Keratinocyte (primary cell): ENCODE results near the gene TCF19. TPM values are rescaled to one million over a fixed set of nuclear protein-coding genes. Genes with fewer than 3 reads are reported as not detected.

Source experiments
- DNase-seq: peaks from one replicate; pipeline ENCODE4 v3.0.0-alpha.2; 2011; ENCODE audit warnings: low read depth, missing footprints, low spot score
- FAIRE-seq: peaks from 2 replicates; lab custom pipeline; 2011; peaks lifted over from hg19 to GRCh38; lab: Jason Lieb, UNC
- H2AFZ ChIP-seq: 2 replicates; pipeline ENCODE4 v1.6.0; 2012; ENCODE audit warnings: low read length, control low read depth, inconsistent platforms; ENCODE audit not compliant: control insufficient read depth
- H3K27ac ChIP-seq: 2 replicates; pipeline ENCODE4 v1.5.1; 2011; ENCODE audit warnings: low read length; ENCODE audit not compliant: control insufficient read depth, insufficient read depth
- H3K27me3 ChIP-seq: 3 replicates; pipeline ENCODE4 v1.6.0; 2011; ENCODE audit warnings: low read length; ENCODE audit not compliant: control insufficient read depth, insufficient read depth; ENCODE audit errors: extremely low read depth
- H3K36me3 ChIP-seq, 2 experiments: 2 replicates in 1 of 2; 3 replicates in 1 of 2; pipeline ENCODE4 v1.5.1; 2011; ENCODE audit warnings: low read length in 2 of 2, mild to moderate bottlenecking in 1 of 2; ENCODE audit not compliant: control insufficient read depth in 2 of 2, insufficient read depth in 2 of 2; ENCODE audit errors: extremely low read depth in 1 of 2
- H3K4me1 ChIP-seq: 3 replicates; pipeline ENCODE4 v1.5.1; 2011; ENCODE audit warnings: low read length; ENCODE audit not compliant: control insufficient read depth, insufficient read depth; ENCODE audit errors: extremely low read depth
- H3K4me2 ChIP-seq: 3 replicates; pipeline ENCODE4 v1.6.0; 2011; ENCODE audit warnings: low read depth, low read length; ENCODE audit not compliant: control insufficient read depth, insufficient read depth; ENCODE audit errors: extremely low read depth
- H3K4me3 ChIP-seq, 3 experiments: fragments of 200-600 bp in 1 of 3; sonication (generic) in 1 of 3; 2 replicates in 2 of 3; 3 replicates in 1 of 3; pipeline ENCODE4 v1.5.1; 2011 to 2016; ENCODE audit warnings: low read length in 3 of 3, mild to moderate bottlenecking in 3 of 3, control low read depth in 2 of 3, inconsistent platforms in 1 of 3, low read depth in 1 of 3, mixed read lengths in 1 of 3, mixed run types in 1 of 3, moderate library complexity in 1 of 3; ENCODE audit not compliant: control insufficient read depth in 2 of 3, insufficient read depth in 2 of 3; ENCODE audit errors: extremely low read depth in 1 of 3
- H3K79me2 ChIP-seq: 2 replicates; pipeline ENCODE4 v1.6.0; 2012; ENCODE audit warnings: low read length; ENCODE audit not compliant: control insufficient read depth, insufficient read depth
- H3K9ac ChIP-seq: 3 replicates; pipeline ENCODE4 v1.6.0; 2011; ENCODE audit warnings: low read length; ENCODE audit not compliant: control insufficient read depth, insufficient read depth; ENCODE audit errors: extremely low read depth
- H3K9me1 ChIP-seq: 3 replicates; pipeline ENCODE4 v1.6.0; 2011; ENCODE audit warnings: low read length; ENCODE audit not compliant: control insufficient read depth, insufficient read depth; ENCODE audit errors: extremely low read depth
- H3K9me3 ChIP-seq: 2 replicates; pipeline ENCODE4 v1.5.1; 2012; ENCODE audit warnings: low read depth, low read length; ENCODE audit not compliant: control insufficient read depth
- H4K20me1 ChIP-seq: 3 replicates; pipeline ENCODE4 v1.6.0; 2011; ENCODE audit warnings: low read length; ENCODE audit not compliant: control insufficient read depth, insufficient read depth; ENCODE audit errors: extremely low read depth
- EZH2 ChIP-seq: IDR thresholded peaks from one replicate; pipeline ENCODE4 v1.6.1; 2012; ENCODE audit warnings: inconsistent platforms, mild to moderate bottlenecking, low read length, moderate library complexity
- dilution Hi-C: fragments of 300-500 bp; cut with MboI; formaldehyde crosslinking; loops from one replicate; pipeline ENCODE4 v1.7.0; 2020; ENCODE audit warnings: low sequenced_read_pairs; ENCODE audit not compliant: extremely low pct_ligation_motif_present
- polyA plus RNA-seq, 5 experiments: library from polyadenylated mRNA; depleted of rRNA in 3 of 5; stranded (reverse) in 3 of 5; stranded (forward) in 1 of 5; unstranded in 1 of 5; fragments of >200 nt; gene quantifications; 1 replicate in 1 of 5; 2 replicates in 3 of 5; 3 replicates in 1 of 5; pipeline versions ENCODE4 v1.2.1 to v1.2.3, GENCODE V29; 2011 to 2012; ENCODE audit warnings: missing spikeins in 2 of 5, low read depth in 1 of 5, low replicate concordance in 1 of 5
- TF ChIP-seq, protein P1 (sequence below), 3 experiments: IDR thresholded peaks in 1 of 3; conservative IDR thresholded peaks in 1 of 3; optimal IDR thresholded peaks in 1 of 3; 2 replicates in 2 of 3; 3 replicates in 1 of 3; pipeline versions ENCODE3 to v1.5.1; 2011; ENCODE audit warnings: low read length in 3 of 3, mild to moderate bottlenecking in 3 of 3, moderate library complexity in 2 of 3, control low read depth in 1 of 3, inconsistent platforms in 1 of 3; ENCODE audit not compliant: insufficient read depth in 2 of 3; ENCODE audit errors: extremely low read depth in 1 of 3

TCF19 gene
- polyA plus RNA-seq, 1 donor (not counting 4 experiments of a cell fraction or from before 2014, with no cell fraction given): 7.4 TPM

- Histone ChIP-seq H3K27me3 (no peaks in the 10 kb centered on the region), H3K36me3 (no peaks in the 10 kb centered on the region), H3K79me2 (no peaks in the 10 kb centered on the region), H3K4me1 (peaks cover 14% of the 10 kb centered on the region), H3K27ac (no peak overlapping the region), H3K4me3 (no peak overlapping the region), H3K9me3 (no peaks in the 10 kb centered on the region), H4K20me1 (no peaks in the 10 kb centered on the region), H3K9ac (no peak overlapping the region), H3K4me2 (no peak overlapping the region), H2AFZ (no peak overlapping the region), H3K9me1 (no peaks in the 10 kb centered on the region)
- FAIRE-seq (no peak), DNase-seq (no peak)
- dilution Hi-C loops: no loop called here
- TF ChIP-seq, protein P1, sequence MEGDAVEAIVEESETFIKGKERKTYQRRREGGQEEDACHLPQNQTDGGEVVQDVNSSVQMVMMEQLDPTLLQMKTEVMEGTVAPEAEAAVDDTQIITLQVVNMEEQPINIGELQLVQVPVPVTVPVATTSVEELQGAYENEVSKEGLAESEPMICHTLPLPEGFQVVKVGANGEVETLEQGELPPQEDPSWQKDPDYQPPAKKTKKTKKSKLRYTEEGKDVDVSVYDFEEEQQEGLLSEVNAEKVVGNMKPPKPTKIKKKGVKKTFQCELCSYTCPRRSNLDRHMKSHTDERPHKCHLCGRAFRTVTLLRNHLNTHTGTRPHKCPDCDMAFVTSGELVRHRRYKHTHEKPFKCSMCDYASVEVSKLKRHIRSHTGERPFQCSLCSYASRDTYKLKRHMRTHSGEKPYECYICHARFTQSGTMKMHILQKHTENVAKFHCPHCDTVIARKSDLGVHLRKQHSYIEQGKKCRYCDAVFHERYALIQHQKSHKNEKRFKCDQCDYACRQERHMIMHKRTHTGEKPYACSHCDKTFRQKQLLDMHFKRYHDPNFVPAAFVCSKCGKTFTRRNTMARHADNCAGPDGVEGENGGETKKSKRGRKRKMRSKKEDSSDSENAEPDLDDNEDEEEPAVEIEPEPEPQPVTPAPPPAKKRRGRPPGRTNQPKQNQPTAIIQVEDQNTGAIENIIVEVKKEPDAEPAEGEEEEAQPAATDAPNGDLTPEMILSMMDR (optimal IDR thresholded peaks at IDR 0.05 in 1 of 3, IDR thresholded peaks at IDR 0.05 in 1 of 3, conservative IDR thresholded peaks at IDR 0.05 in 1 of 3; ENCODE audit: extremely low read depth in 1 of 3, insufficient read depth in 2 of 3, low read length in 3 of 3): no peak
- TF ChIP-seq EZH2: no peak
Measured at GRCh38 chr6:31171931-31172905, 13.8 kb downstream of the TCF19 start.

DNA sequence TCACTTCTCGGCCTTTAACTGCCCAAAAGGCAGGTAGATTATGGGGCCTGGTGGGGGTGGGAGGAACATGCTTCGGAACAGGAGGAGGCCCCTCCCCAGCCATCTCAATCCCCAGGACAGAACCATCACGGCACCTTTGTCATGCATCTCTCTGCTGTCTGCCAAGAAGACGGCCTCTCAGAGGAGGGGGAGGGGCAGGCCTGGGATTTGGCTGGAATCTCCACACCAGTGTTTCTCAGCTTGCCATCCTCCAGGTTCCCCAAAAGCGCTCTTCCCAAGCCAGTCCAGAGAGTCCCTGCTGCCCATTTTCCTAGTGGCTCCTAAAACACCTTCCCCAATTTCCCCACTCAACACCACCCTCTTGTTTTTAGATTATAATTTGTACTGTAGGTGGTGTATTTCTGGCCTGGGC, 14.6 kb downstream of the TCF19 start:
- FAIRE-seq (no peak), DNase-seq (no peak)
- H3K4me2 ChIP-seq: no peak overlapping the region
- no peak overlapping the region for H3K9ac ChIP-seq
- H3K9me1 ChIP-seq: no peaks in the 10 kb centered on the region
- H3K79me2 ChIP-seq: no peaks in the 10 kb centered on the region
- TF ChIP-seq, protein P1 (optimal IDR thresholded peaks at IDR 0.05 in 1 of 3, IDR thresholded peaks at IDR 0.05 in 1 of 3, conservative IDR thresholded peaks at IDR 0.05 in 1 of 3; ENCODE audit: extremely low read depth in 1 of 3, insufficient read depth in 2 of 3, low read length in 3 of 3): no peak
- TF ChIP-seq EZH2: no peak
- H3K9me3 ChIP-seq: no peaks in the 10 kb centered on the region
- H3K36me3 ChIP-seq: no peaks in the 10 kb centered on the region
- H3K4me3 ChIP-seq: no peak overlapping the region
- H2AFZ ChIP-seq: no peak overlapping the region
- peaks cover 14% of the 10 kb centered on the region for H3K4me1 ChIP-seq
- H4K20me1 ChIP-seq: no peaks in the 10 kb centered on the region
- H3K27me3 ChIP-seq: no peaks in the 10 kb centered on the region
- dilution Hi-C loops: no loop called here
- H3K27ac ChIP-seq: no peak overlapping the region
